Prostate gland (tissue), 2 donors: ENCODE results near the gene ST6GALNAC3. TPM values are rescaled to one million over a fixed set of nuclear protein-coding genes. Genes with fewer than 3 reads are reported as not detected.

Source experiments
- DNase-seq: peaks from one replicate; pipeline ENCODE4 v3.0.0-alpha.2; 2019; ENCODE audit warnings: low spot score
- H3K27ac ChIP-seq, 2 donors: fragments of 200-600 bp; sonication (generic); 2 replicates each; pipeline ENCODE4 v1.5.1; 2017 to 2019
- H3K27me3 ChIP-seq: fragments of 200-600 bp; sonication (generic); replicated peaks from 2 replicates; pipeline ENCODE4 v1.5.1; 2019; ENCODE audit not compliant: insufficient read depth
- H3K36me3 ChIP-seq, 2 donors: fragments of 200-600 bp; sonication (generic); 1 replicate in 1 of 2; 2 replicates in 1 of 2; pipeline versions ENCODE4 v1.5.1 to v1.8.1; 2017 to 2019
- H3K4me1 ChIP-seq: fragments of 200-600 bp; sonication (generic); replicated peaks from 2 replicates; pipeline ENCODE4 v1.5.1; 2019
- H3K4me3 ChIP-seq, 2 donors: fragments of 200-600 bp; sonication (generic); 2 replicates each; pipeline ENCODE4 v1.5.1; 2017 to 2019
- H3K9me3 ChIP-seq: fragments of 200-600 bp; sonication (generic); 2 replicates; pipeline ENCODE4 v1.5.1; 2017
- CTCF ChIP-seq, 4 experiments: fragments of 200-600 bp in 2 of 4; fragments of 450-650 bp in 2 of 4; sonication (generic) in 2 of 4; IDR thresholded peaks; 1 replicate in 3 of 4; 2 replicates in 1 of 4; pipeline ENCODE4 v1.5.1; 2016 to 2019; ENCODE audit warnings: antibody characterized with exemption in 4 of 4, mild to moderate bottlenecking in 2 of 4, moderate library complexity in 2 of 4
- POLR2A ChIP-seq: fragments of 450-650 bp; IDR thresholded peaks from one replicate; pipeline ENCODE4 v1.6.1; 2016; ENCODE audit warnings: antibody characterized with exemption, mild to moderate bottlenecking
- POLR2AphosphoS5 ChIP-seq: sonication (generic); formaldehyde crosslinking; IDR thresholded peaks from one replicate; pipeline ENCODE4 v1.6.1; 2017; ENCODE audit warnings: antibody characterized with exemption
- WGBS: methylation state at CpG from one replicate; pipeline ENCODE4 v1.1.5; 2018; 5-methylcytosine and 5-hydroxymethylcytosine counted together
- intact Hi-C: fragments of 100-400 bp; cut with DNase I; formaldehyde crosslinking; loops from one replicate; pipeline ENCODE4 v1.14.2; 2022
- total RNA-seq, 2 donors: library from RNA; depleted of rRNA; stranded (reverse); fragments of >200 nt; gene quantifications; one replicate each; pipeline ENCODE4 v1.1.0, GENCODE V29; 2016

The ST6GALNAC3 gene
- total RNA-seq, 2 donors from 2014 or later = 0.41 to 0.80 TPM

DNA sequence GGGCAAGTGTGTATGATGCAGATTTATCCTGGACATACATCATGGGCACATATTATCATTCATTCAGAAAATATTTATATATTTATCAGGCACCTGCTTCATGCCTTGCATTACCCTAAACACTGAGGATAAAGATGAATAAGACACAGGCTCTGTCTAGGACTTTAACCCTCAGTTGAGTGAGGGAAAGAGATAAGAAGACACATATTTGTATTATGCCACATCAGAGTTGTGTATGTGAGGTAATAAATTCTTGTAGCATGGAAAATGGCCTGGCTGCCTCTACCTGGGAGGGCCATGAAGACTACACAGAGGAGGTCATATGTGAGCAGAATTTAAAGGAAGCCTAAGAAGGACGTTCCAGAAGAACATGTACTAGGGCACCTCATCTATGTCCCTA lies 516.9 kb downstream of the ST6GALNAC3 start:
- H3K4me1 ChIP-seq = no peaks in the 10 kb centered on the region
- H3K9me3 ChIP-seq = no peaks in the 10 kb centered on the region
- DNase-seq = no peak
- TF ChIP-seq POLR2A (no peak), POLR2AphosphoS5 (no peak)
- no peak overlapping the region for H3K4me3 ChIP-seq
- intact Hi-C loops = no loop called here
- 93% methylated on average over 1 of the region's 1 CpG for WGBS
- no peaks in the 10 kb centered on the region for H3K36me3 ChIP-seq
- H3K27me3 ChIP-seq = no peaks in the 10 kb centered on the region
- no peak overlapping the region for H3K27ac ChIP-seq

DNA sequence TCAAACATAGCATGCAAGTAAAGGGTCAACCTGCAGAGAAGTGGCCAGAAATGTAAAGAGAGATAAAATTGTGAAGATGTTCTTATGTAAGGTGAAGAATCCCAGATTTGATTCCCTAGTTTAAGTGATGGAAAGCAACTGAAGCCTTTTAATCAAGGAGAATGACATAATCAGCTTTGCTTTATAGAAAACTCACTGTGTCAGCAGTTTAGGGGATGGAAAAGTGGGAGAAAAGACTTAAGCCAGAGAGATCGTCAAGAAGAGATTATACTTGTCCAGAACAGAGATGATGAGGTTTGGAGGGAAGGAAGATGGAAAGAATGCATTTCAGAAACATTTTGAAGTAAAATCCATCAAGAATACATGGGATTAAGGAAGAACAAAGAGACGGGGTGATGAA lies 517.4 kb downstream of the ST6GALNAC3 start:
- TF ChIP-seq POLR2AphosphoS5 = no peak
- TF ChIP-seq POLR2A = no peak
- TF ChIP-seq CTCF (IDR thresholded peaks at IDR 0.05) = no peak
- Histone ChIP-seq H3K9me3 (no peaks in the 10 kb centered on the region), H3K4me1 (no peaks in the 10 kb centered on the region), H3K4me3 (no peak overlapping the region), H3K36me3 (no peaks in the 10 kb centered on the region), H3K27me3 (no peaks in the 10 kb centered on the region), H3K27ac (no peak overlapping the region)
- intact Hi-C loops = no loop called here
- no peak for DNase-seq
- 89% methylated on average over 2 of the region's 2 CpGs for WGBS

- TF ChIP-seq POLR2AphosphoS5 = no peak
- TF ChIP-seq POLR2A = no peak
- no peak for TF ChIP-seq CTCF (IDR thresholded peaks at IDR 0.05)
- Histone ChIP-seq H3K4me3 (no peak overlapping the region), H3K27ac (no peak overlapping the region), H3K4me1 (no peaks in the 10 kb centered on the region), H3K27me3 (no peaks in the 10 kb centered on the region), H3K36me3 (no peaks in the 10 kb centered on the region), H3K9me3 (no peaks in the 10 kb centered on the region)
- DNase-seq = no peak
- intact Hi-C loops = no loop called here
These were observed 518.6 kb downstream of the ST6GALNAC3 start for GRCh38 chr1:76593141-76593540.

GRCh38 chr1:76593618-76594017 lies 519.1 kb downstream of the ST6GALNAC3 start:
- Histone ChIP-seq H3K4me3 (no peak overlapping the region), H3K27ac (no peak overlapping the region), H3K4me1 (no peaks in the 10 kb centered on the region), H3K9me3 (no peaks in the 10 kb centered on the region), H3K36me3 (no peaks in the 10 kb centered on the region), H3K27me3 (no peaks in the 10 kb centered on the region)
- no peak for DNase-seq
- no peak for TF ChIP-seq CTCF (IDR thresholded peaks at IDR 0.05)
- no peak for TF ChIP-seq POLR2A
- no peak for TF ChIP-seq POLR2AphosphoS5
- intact Hi-C loops = no loop called here
- WGBS = 79% methylated on average over 3 of the region's 3 CpGs

- DNase-seq = no peak
These were observed 520.5 kb downstream of the ST6GALNAC3 start for GRCh38 chr1:76595024-76595423.

More at GRCh38 chr1:76595024-76595423, 520.5 kb downstream of the ST6GALNAC3 start:
- no peak overlapping the region for H3K4me3 ChIP-seq
- H3K27ac ChIP-seq = no peak overlapping the region
- TF ChIP-seq POLR2A (no peak), CTCF (IDR thresholded peaks at IDR 0.05) (no peak), POLR2AphosphoS5 (no peak)
- H3K9me3 ChIP-seq = no peaks in the 10 kb centered on the region
- H3K4me1 ChIP-seq = no peaks in the 10 kb centered on the region
- H3K27me3 ChIP-seq = no peaks in the 10 kb centered on the region
- 73% methylated on average over 4 of the region's 4 CpGs for WGBS
- H3K36me3 ChIP-seq = no peaks in the 10 kb centered on the region
- intact Hi-C loops = no loop called here
